GM12875 (cell line): Measurements from ENCODE around the gene PHKG2.

Source experiments
- H3K4me3 ChIP-seq: one replicate; pipeline ENCODE4 v1.5.1; 2011; ENCODE audit warnings: low read depth, low read length, control low read depth
- CTCF ChIP-seq: IDR thresholded peaks from 2 replicates; pipeline ENCODE4 v1.5.1; 2011; ENCODE audit warnings: low read depth, mild to moderate bottlenecking, control low read depth, inconsistent platforms, low read length, moderate library complexity, borderline replicate concordance; ENCODE audit not compliant: insufficient read depth

Gene PHKG2

GRCh38 chr16:30768583-30769181 is 20.5 kb downstream of the PHKG2 start:
- TF ChIP-seq CTCF, result no peak
- no peak overlapping the region for H3K4me3 ChIP-seq

DNA sequence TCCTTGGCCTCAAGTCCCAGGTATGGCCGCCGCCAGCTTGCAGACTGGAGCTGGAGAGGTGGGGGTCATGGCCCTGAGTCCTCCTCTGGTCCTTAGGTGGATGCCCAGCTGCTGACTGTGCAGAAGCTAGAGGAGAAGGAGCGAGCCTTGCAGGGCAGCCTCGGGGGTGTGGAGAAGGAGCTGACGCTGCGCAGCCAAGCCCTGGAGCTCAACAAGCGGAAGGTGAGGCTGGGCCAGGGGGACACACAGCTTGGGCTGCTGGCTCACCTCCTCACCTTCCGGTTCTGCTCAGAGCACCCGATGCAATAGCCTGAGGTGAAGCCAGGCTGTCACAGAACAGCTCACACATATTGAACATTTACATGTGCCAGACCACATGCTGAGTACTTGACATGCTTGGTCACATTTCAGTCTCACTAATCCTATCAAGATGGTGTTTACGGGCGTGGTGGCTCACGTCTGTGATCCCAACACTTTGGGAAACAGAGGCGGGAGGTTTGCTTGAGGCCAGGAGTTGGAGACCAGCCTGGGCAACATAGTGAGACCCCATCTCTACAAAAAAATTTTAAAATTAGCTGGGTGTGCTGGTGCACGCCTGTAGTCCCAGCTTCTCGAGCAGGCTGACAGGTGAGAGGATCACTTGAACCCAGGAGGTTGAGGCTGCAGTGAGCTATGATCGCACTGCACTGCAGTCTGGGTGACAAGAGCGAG is 21.3 kb downstream of the PHKG2 start:
- no peak overlapping the region for H3K4me3 ChIP-seq
- TF ChIP-seq CTCF, result no peak

DNA sequence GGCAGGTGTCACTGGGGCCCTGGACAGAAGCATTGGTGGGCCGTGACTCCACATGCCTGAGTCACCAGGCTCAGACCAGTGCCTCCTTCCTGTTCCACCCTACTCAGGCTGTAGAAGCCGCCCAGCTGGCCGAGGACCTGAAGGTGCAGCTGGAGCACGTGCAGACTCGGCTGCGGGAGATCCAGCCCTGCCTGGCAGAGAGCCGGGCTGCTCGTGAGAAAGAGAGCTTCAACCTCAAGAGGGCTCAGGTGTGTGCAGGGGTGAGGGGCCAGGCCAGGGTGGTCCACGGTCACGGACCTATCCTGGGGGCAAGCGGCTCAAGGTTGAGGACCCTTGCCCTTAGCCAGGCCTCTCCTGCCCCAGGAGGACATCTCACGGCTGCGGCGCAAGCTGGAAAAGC is 23.5 kb downstream of the PHKG2 start:
- no peak overlapping the region for H3K4me3 ChIP-seq
- TF ChIP-seq CTCF, result no peak

DNA sequence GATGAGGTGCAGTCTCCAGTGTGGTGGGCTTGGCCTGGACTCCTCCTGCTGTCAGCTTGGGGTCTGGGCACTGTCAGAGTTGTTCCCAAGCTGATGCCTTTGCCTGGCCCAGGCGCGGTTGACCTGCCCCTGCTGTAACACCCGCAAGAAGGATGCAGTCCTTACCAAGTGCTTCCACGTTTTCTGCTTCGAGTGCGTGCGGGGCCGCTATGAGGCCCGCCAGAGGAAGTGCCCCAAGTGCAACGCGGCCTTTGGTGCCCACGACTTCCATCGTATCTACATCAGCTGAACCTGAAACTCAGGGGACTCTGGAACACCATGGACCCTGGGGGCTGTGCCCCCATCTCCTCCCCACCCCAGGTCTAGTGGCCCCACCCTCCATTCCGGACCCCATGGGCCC is 25.6 kb downstream of the PHKG2 start:
- no peak overlapping the region for H3K4me3 ChIP-seq
- TF ChIP-seq CTCF, result no peak

GRCh38 chr16:30774367-30775130 is 26.3 kb downstream of the PHKG2 start:
- no peak for TF ChIP-seq CTCF
- peak overlapping the region; percentile 64 for H3K4me3 ChIP-seq

- peak overlapping the region; percentile 64 for H3K4me3 ChIP-seq
- TF ChIP-seq CTCF, result no peak
Measured at GRCh38 chr16:30775131-30775391, 26.8 kb downstream of the PHKG2 start.

DNA sequence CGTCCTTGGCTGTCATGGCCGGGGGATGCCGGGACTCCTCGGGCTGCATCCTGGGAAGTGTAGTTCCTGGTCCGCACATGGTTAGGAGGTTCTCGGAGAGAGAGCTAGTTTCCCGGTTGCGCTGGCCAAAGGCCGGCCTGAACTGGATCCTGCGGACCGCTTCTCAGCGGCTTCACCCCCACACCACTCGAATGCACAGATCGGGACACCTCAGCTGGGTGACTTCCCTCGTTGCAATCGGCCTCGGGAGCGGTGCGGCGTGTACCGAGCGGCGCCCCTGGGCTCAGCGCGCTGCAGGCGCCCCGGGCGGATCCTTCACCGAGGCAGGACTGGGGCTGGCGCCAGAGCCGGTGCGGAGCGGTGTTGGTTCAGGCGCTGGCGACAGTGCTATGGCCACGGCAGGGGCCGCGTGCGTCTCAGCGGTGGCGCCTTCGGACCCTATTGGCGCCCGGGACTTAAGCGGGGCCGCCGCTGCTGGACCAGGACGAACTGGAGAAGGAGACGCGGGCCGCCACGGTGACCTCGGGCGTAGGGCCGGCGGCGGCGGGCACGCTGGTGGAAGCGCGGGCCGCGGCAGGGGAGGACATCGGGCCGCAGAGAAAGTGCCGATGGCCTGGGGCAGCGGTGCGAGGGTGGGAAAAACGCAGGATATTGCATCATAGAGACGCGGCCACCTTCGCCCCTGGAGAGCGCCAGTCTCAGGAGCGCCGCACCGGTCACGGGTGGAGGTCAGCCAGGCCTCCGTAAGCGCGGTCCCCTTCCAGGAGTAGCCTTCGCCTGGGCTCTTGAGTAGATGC is 27.4 kb downstream of the PHKG2 start:
- TF ChIP-seq CTCF, result no peak

More for the DNA sequence above, 27.4 kb downstream of the PHKG2 start:
- peak overlapping the region; percentile 64 for H3K4me3 ChIP-seq
